GM12874 (cell line): ENCODE measurements around the gene DUT.

Experiments used
- TF ChIP-seq, protein P1 (sequence below): IDR thresholded peaks from 2 replicates; pipeline ENCODE4 v1.5.1; 2011; ENCODE audit warnings: low read depth, mild to moderate bottlenecking, control low read depth, low read length, moderate library complexity; ENCODE audit not compliant: insufficient read depth

The DUT gene

DNA sequence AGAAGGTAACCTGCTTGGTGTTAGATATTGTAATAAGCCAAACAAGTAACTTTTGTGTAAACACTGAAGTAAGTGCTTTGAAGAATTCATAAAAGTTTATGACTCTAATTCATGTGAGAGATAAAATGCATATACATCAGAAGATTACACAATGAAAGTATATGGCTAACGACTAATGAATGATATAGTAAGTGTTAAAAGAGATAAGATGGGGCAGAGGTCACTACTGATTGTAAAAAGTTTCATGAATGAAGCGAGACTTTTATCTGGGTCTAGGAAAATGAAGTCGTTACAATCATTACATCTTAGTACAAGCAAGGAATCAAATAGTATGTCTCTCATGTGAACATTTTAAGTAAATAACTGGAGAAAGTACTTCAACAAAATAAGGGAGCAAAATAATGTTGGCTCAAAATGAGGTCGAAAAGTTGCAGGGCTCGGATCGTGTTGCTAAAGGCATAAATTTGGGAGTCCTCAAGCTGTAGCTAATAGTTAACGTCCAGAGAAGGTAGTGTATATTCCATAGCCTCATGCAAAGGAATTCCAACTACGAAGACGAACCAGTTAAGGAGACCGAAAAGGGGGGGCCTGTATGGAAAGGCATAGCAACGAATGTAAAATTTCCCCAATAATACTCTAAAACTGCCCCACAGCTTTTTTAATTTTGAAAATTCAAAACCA, 984 bp upstream of the DUT start:
- TF ChIP-seq, protein P1, sequence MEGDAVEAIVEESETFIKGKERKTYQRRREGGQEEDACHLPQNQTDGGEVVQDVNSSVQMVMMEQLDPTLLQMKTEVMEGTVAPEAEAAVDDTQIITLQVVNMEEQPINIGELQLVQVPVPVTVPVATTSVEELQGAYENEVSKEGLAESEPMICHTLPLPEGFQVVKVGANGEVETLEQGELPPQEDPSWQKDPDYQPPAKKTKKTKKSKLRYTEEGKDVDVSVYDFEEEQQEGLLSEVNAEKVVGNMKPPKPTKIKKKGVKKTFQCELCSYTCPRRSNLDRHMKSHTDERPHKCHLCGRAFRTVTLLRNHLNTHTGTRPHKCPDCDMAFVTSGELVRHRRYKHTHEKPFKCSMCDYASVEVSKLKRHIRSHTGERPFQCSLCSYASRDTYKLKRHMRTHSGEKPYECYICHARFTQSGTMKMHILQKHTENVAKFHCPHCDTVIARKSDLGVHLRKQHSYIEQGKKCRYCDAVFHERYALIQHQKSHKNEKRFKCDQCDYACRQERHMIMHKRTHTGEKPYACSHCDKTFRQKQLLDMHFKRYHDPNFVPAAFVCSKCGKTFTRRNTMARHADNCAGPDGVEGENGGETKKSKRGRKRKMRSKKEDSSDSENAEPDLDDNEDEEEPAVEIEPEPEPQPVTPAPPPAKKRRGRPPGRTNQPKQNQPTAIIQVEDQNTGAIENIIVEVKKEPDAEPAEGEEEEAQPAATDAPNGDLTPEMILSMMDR, result no peak

DNA sequence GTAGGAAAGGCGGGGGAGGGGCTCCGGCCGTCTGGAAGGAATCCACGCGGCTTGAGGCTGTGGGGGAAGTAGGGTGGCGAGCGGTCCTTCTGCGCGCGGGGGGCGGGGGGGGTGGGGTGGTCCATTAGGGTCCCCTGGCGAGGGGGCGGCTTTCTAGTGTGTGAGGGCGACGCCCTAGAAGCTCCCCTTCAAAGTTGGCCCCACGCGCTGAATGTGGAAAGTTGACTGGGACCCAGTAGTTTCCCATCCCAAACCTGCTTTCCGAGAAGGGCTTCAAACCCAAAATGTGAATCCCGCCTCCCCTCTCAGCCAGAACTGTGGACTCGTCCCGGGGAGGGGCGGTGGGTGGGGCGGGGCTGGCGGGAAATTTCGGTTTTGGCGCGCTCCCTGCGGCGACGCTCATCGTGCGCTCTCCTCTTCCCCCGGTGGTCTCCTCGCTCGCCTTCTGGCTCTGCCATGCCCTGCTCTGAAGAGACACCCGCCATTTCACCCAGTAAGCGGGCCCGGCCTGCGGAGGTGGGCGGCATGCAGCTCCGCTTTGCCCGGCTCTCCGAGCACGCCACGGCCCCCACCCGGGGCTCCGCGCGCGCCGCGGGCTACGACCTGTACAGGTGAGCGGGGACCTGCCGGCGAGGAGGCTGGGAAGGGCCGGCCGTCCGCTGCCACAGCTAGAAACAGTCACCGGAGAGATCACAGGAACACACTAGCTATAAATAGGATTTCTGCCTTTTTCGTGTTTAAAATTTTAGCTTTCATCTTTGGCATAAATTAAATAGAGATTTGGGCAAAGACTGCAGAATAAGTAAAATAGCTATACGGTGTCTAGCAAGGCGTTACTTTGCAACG, 790 bp downstream of the DUT start:
- TF ChIP-seq, protein P1, result no peak

- TF ChIP-seq, protein P1, result no peak
Measured at GRCh38 chr15:48332642-48333034, 1.4 kb downstream of the DUT start.

DNA sequence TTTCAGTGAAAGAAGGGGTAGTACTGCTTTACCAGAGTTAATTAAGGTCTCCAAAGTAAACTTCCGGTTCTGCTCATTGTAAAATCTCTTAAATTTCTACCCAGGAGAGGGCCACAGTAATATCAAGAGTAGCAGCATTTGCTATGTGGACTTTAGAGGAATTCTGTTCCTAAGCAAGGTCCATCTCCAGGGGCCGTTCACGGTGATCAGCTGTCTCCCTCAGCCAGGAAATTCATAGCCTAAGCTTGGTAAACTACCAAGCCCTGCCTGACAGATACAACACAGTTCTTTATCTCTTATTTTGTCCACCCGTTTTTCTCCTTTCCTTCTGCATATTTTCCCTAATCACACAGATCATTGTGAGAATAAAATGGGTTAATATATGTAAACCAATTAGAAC, 2.3 kb downstream of the DUT start:
- TF ChIP-seq, protein P1, result no peak

GRCh38 chr15:48334260-48334659, 3.0 kb downstream of the DUT start:
- TF ChIP-seq, protein P1, result no peak

GRCh38 chr15:48336940-48337339, 5.7 kb downstream of the DUT start:
- TF ChIP-seq, protein P1, result peak; percentile 48; the same call in 1 of the 2 replicates

DNA sequence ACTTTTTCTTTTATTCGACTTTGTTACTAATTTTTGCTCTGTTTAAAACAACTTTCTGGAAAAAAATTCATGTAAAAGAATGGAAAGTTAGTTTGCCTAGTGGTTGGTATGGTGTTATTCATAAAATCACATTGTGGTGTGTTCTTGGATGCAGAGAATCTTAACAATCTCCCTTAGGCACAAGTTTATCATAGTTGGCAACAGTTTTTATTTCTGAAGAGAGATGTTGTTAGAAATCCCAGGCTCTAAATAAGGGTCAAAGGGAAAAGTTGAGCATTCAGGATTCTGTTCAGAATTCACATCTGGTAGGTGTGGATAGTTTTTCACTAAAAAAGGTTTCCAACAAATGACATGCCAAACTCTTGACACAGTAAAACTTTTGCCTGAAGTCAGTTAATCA, 6.4 kb downstream of the DUT start:
- TF ChIP-seq, protein P1, result no peak
